ENCODE measurements around the gene MIEN1.
A peak's percentile ranks its signal among the peaks of the same experiment; 100 is the strongest.
"Not testable (repeated sequence)": the region's sequence is repeated elsewhere in the genome, so short reads cannot be mapped to it uniquely, and the experiment has no call there.

Gene MIEN1

GRCh38 chr17:39755554-39756379 is 25.4 kb upstream of the MIEN1 start:
- DNase-seq, result no peak

- DNase-seq, result no peak
These were observed 24.7 kb upstream of the MIEN1 start for GRCh38 chr17:39754958-39755553.

- DNase-seq, result peak; percentile 45
These were observed 24.0 kb upstream of the MIEN1 start for GRCh38 chr17:39754161-39754957.

GRCh38 chr17:39753514-39754160 is 23.3 kb upstream of the MIEN1 start:
- peak; percentile 22 for DNase-seq

GRCh38 chr17:39752241-39752881 is 22.0 kb upstream of the MIEN1 start:
- no peak for DNase-seq

- DNase-seq, result no peak
These were observed 21.3 kb upstream of the MIEN1 start for GRCh38 chr17:39751637-39752036.

GRCh38 chr17:39751016-39751543 is 20.7 kb upstream of the MIEN1 start:
- DNase-seq, result no peak

GRCh38 chr17:39750131-39751015 is 20.0 kb upstream of the MIEN1 start:
- DNase-seq, result no peak

- not testable (repeated sequence) for DNase-seq
These were observed 18.2 kb upstream of the MIEN1 start for GRCh38 chr17:39748444-39749034.

- DNase-seq, result no peak
These were observed 17.4 kb upstream of the MIEN1 start for GRCh38 chr17:39747745-39748144.

GRCh38 chr17:39746145-39746461 is 15.8 kb upstream of the MIEN1 start:
- DNase-seq, result no peak

- no peak for DNase-seq
These were observed 15.2 kb upstream of the MIEN1 start for GRCh38 chr17:39745335-39746144.

GRCh38 chr17:39744836-39745215 is 14.5 kb upstream of the MIEN1 start:
- DNase-seq, result no peak

GRCh38 chr17:39744075-39744835 is 13.9 kb upstream of the MIEN1 start:
- no peak for DNase-seq

- no peak for DNase-seq
These were observed 12.6 kb upstream of the MIEN1 start for GRCh38 chr17:39742856-39743436.

- DNase-seq, result no peak
These were observed 12.0 kb upstream of the MIEN1 start for GRCh38 chr17:39742126-39742855.

GRCh38 chr17:39740357-39741111 is 10.2 kb upstream of the MIEN1 start:
- DNase-seq, result no peak
